OCI-LY7 (cell line): ENCODE measurements around the gene COX20. TPM values are rescaled to one million over a fixed set of nuclear protein-coding genes. Genes with fewer than 3 reads are reported as not detected.

Source experiments
- BruUV-seq: library from RNA; stranded (reverse); fragments of 400-500 nt; replicated peaks from 2 replicates; lab custom pipeline; 2021; lab: Mats Ljungman, UMichigan
- CTCF ChIA-PET: fragments of 300-600 bp; sonication (Branson Sonifier 250); formaldehyde crosslinking; loops from one replicate; lab custom pipeline; 2022; ENCODE audit warnings: antibody characterized with exemption; ENCODE audit not compliant: unreplicated experiment; lab: Charles Lee
- POLR2A ChIA-PET: fragments of 300-600 bp; sonication (Branson Sonifier 250); formaldehyde crosslinking; loops from one replicate; lab custom pipeline; 2022; ENCODE audit warnings: antibody characterized with exemption; lab: Charles Lee
- DNase-seq: peaks from one replicate; pipeline ENCODE4 v3.0.0-alpha.2; 2015; ENCODE audit warnings: low spot score
- H2AFZ ChIP-seq: fragments of 200-600 bp; sonication (generic), shearing (Covaris generic); 2 replicates; pipeline ENCODE4 v1.6.1; 2014; ENCODE audit warnings: mild to moderate bottlenecking, antibody characterized with exemption, low read length, moderate library complexity
- H3K27ac ChIP-seq: fragments of 200-600 bp; sonication (generic); 2 replicates; pipeline ENCODE4 v1.5.1; 2014; ENCODE audit warnings: mixed run types, low read depth, mild to moderate bottlenecking, moderate library complexity, low read length, inconsistent platforms; ENCODE audit not compliant: poor library complexity, severe bottlenecking
- H3K36me3 ChIP-seq: fragments of 200-600 bp; sonication (generic); 2 replicates; pipeline ENCODE4 v1.6.1; 2014; ENCODE audit warnings: mild to moderate bottlenecking, antibody characterized with exemption, low read length, moderate library complexity, mixed read lengths; ENCODE audit not compliant: insufficient read depth
- H3K4me1 ChIP-seq: fragments of 200-600 bp; sonication (generic); 2 replicates; pipeline ENCODE4 v1.5.1; 2014; ENCODE audit warnings: mild to moderate bottlenecking, low read length; ENCODE audit not compliant: insufficient read depth, poor library complexity, severe bottlenecking
- H3K4me2 ChIP-seq: fragments of 200-600 bp; sonication (generic); 2 replicates; pipeline ENCODE4 v1.6.1; 2014; ENCODE audit warnings: mild to moderate bottlenecking, low read length
- H3K4me3 ChIP-seq: fragments of 200-600 bp; sonication (generic); 2 replicates; pipeline ENCODE4 v1.5.1; 2014; ENCODE audit warnings: mild to moderate bottlenecking, low read depth, low read length; ENCODE audit not compliant: poor library complexity, severe bottlenecking
- H3K79me2 ChIP-seq: fragments of 200-600 bp; sonication (generic); 2 replicates; pipeline ENCODE4 v1.6.1; 2016; ENCODE audit warnings: low read depth, mild to moderate bottlenecking, low read length, moderate library complexity, mixed read lengths; ENCODE audit not compliant: insufficient read depth
- H3K9me2 ChIP-seq: fragments of 200-600 bp; sonication (generic); 2 replicates; pipeline ENCODE4 v1.6.1; 2016; ENCODE audit warnings: mild to moderate bottlenecking, low read length, mixed read lengths; ENCODE audit not compliant: insufficient read depth
- H3K9me3 ChIP-seq: fragments of 200-600 bp; sonication (generic); 2 replicates; pipeline ENCODE4 v1.6.1; 2014; ENCODE audit warnings: mild to moderate bottlenecking, mixed run types, low read length, mixed read lengths
- H4K20me1 ChIP-seq: fragments of 200-600 bp; sonication (generic); 2 replicates; pipeline ENCODE4 v1.6.1; 2014; ENCODE audit warnings: mild to moderate bottlenecking, antibody characterized with exemption, low read length, moderate library complexity, mixed read lengths; ENCODE audit not compliant: insufficient read depth
- EZH2phosphoT487 ChIP-seq: fragments of 200-600 bp; sonication (generic); IDR thresholded peaks from 2 replicates; pipeline ENCODE4 v1.6.1; 2018; ENCODE audit warnings: low read depth, borderline replicate concordance, mild to moderate bottlenecking, mixed run types, antibody characterized with exemption, low read length, moderate library complexity, mixed read lengths
- intact Hi-C: fragments of 100-400 bp; cut with micrococcal nuclease; formaldehyde crosslinking; loops from one replicate; pipeline ENCODE4 v1.10.0; 2022; ENCODE audit not compliant: unreplicated experiment
- total RNA-seq, 2 experiments: library from RNA; depleted of rRNA in 1 of 2; stranded (reverse); fragments of >200 nt in 1 of 2; shearing (Covaris generic) in 1 of 2; gene quantifications; 2 replicates each; pipeline ENCODE4 v1.2.3, GENCODE V29; 2014 to 2022
- TF ChIP-seq, protein P1 (sequence below): fragments of 200-600 bp; sonication (generic); conservative IDR thresholded peaks from 2 replicates; pipeline ENCODE4 v1.5.1; 2014; ENCODE audit warnings: mild to moderate bottlenecking, antibody characterized with exemption, low read length, moderate library complexity, mixed read lengths

COX20 gene
- total RNA-seq, 2 experiments from 2014 or later, result 12.7 to 26.3 TPM

DNA sequence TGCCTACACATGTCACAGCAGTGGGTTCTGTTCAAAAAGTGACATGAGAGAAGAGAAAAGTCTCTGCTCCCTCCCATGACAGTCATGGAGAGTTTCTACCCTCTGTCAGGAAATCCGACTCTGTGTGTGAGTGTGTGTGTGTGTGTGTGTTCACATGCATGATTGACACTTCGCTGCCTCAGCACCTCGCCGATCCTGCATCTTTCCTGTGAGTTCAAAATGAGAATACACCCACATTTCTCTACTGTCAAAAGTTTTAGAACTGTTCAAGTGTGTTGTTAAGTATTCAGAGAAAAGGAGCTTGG is 46.2 kb upstream of the COX20 start:
- Histone ChIP-seq H3K9me3 (no peaks in the 10 kb centered on the region), H2AFZ (no peak overlapping the region), H3K4me2 (no peak overlapping the region), H3K4me3 (no peak overlapping the region), H4K20me1 (no peaks in the 10 kb centered on the region), H3K27ac (no peak overlapping the region), H3K4me1 (no peaks in the 10 kb centered on the region), H3K79me2 (no peaks in the 10 kb centered on the region), H3K36me3 (no peaks in the 10 kb centered on the region), H3K9me2 (no peaks in the 10 kb centered on the region)
- ChIA-PET CTCF (no interaction called here), POLR2A (interaction anchor here (0.7 to 1.9 kb wide), 3 partner anchors 14 to 185 kb away, joined by 3 to 8 read pairs (median 3); no protein-coding TSS in a partner anchor)
- intact Hi-C loops, result no loop called here
- TF ChIP-seq, protein P1, sequence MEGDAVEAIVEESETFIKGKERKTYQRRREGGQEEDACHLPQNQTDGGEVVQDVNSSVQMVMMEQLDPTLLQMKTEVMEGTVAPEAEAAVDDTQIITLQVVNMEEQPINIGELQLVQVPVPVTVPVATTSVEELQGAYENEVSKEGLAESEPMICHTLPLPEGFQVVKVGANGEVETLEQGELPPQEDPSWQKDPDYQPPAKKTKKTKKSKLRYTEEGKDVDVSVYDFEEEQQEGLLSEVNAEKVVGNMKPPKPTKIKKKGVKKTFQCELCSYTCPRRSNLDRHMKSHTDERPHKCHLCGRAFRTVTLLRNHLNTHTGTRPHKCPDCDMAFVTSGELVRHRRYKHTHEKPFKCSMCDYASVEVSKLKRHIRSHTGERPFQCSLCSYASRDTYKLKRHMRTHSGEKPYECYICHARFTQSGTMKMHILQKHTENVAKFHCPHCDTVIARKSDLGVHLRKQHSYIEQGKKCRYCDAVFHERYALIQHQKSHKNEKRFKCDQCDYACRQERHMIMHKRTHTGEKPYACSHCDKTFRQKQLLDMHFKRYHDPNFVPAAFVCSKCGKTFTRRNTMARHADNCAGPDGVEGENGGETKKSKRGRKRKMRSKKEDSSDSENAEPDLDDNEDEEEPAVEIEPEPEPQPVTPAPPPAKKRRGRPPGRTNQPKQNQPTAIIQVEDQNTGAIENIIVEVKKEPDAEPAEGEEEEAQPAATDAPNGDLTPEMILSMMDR, result no peak
- no peak for TF ChIP-seq EZH2phosphoT487
- no peak for DNase-seq
- BruUV-seq, result no TSS peak

DNA sequence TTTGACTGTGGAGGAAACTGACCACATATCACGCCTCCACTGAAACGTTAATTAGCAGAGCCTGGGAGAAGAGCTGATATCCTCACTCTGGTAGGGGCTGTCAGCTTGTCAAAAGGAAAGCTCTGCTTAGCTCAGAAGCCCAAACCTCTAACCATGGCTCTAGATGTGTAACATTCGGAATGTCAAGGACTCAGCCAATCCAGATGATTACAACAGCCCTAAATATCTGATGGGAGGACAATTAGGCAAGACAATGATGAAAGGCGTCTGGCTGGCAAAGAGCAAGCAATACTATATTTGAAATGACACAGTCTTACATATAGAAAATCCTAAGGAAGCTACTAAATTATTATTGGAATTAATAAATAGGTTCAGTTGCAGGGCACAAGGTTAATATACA is 45.7 kb upstream of the COX20 start:
- H3K79me2 ChIP-seq, result no peaks in the 10 kb centered on the region
- ChIA-PET CTCF (interaction anchor here (0.6 kb wide), 1 partner anchor 109 kb away, joined by 3 read pairs; no protein-coding TSS in a partner anchor), POLR2A (interaction anchor here (0.7 to 1.9 kb wide), 4 partner anchors 12 to 185 kb away, joined by 3 to 8 read pairs (median 4); no protein-coding TSS in a partner anchor)
- H3K9me3 ChIP-seq, result no peaks in the 10 kb centered on the region
- no peak for TF ChIP-seq EZH2phosphoT487
- TF ChIP-seq, protein P1, result no peak
- no peaks in the 10 kb centered on the region for H3K9me2 ChIP-seq
- no peaks in the 10 kb centered on the region for H4K20me1 ChIP-seq
- no peak for DNase-seq
- no peaks in the 10 kb centered on the region for H3K36me3 ChIP-seq
- no TSS peak for BruUV-seq
- no peak overlapping the region for H3K4me3 ChIP-seq
- no peak overlapping the region for H3K4me2 ChIP-seq
- intact Hi-C loops, result no loop called here
- no peaks in the 10 kb centered on the region for H3K4me1 ChIP-seq
- no peak overlapping the region for H2AFZ ChIP-seq
- no peak overlapping the region for H3K27ac ChIP-seq

DNA sequence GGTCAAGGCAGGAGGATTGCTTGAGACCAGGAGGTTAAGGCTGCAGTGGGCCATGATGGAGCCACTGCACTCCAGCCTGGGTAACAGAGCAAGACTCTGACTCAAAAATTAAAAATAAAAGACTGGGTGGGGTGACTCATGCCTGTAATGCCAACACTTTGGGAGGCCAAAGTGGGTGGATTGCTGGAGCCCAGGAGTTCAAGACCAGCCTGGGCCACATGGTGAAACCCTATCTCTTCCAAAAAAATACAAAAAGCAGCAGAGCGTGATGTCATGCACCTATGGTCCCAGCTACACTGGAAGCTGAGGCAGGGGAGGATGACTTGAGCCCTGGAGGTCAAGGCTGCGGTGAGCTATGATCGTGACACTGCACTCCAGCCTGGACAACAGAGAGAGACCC is 44.4 kb upstream of the COX20 start:
- no peaks in the 10 kb centered on the region for H3K36me3 ChIP-seq
- no peaks in the 10 kb centered on the region for H3K9me3 ChIP-seq
- no peak overlapping the region for H2AFZ ChIP-seq
- H4K20me1 ChIP-seq, result no peaks in the 10 kb centered on the region
- intact Hi-C loops, result no loop called here
- ChIA-PET POLR2A (interaction anchor here (1.9 kb wide), 1 partner anchor 187 kb away, joined by 8 read pairs; no protein-coding TSS in a partner anchor), CTCF (no interaction called here)
- no peaks in the 10 kb centered on the region for H3K79me2 ChIP-seq
- no peaks in the 10 kb centered on the region for H3K4me1 ChIP-seq
- no peak for DNase-seq
- BruUV-seq, result no TSS peak
- no peak overlapping the region for H3K27ac ChIP-seq
- no peak overlapping the region for H3K4me3 ChIP-seq
- H3K9me2 ChIP-seq, result no peaks in the 10 kb centered on the region
- TF ChIP-seq, protein P1, result no peak
- TF ChIP-seq EZH2phosphoT487, result no peak
- H3K4me2 ChIP-seq, result no peak overlapping the region
